Erythroblast (primary cell): ENCODE measurements around the gene FAM227B.
"Not testable (repeated sequence)": the region's sequence is repeated elsewhere in the genome, so short reads cannot be mapped to it uniquely, and the experiment has no call there.

ENCODE experiments used
- DNase-seq, 2 experiments: peaks; one replicate each; lab custom pipeline; 2025; lab: John Stamatoyannopoulos, UW
- GATA1 ChIP-seq: IDR thresholded peaks from 2 replicates; pipeline ENCODE4 v1.6.1; 2011; ENCODE audit warnings: low read depth, mild to moderate bottlenecking, control low read depth, low read length, moderate library complexity
- POLR2A ChIP-seq: IDR thresholded peaks from 2 replicates; pipeline ENCODE4 v1.6.1; 2011; ENCODE audit warnings: mild to moderate bottlenecking, low read length

FAM227B gene

DNA sequence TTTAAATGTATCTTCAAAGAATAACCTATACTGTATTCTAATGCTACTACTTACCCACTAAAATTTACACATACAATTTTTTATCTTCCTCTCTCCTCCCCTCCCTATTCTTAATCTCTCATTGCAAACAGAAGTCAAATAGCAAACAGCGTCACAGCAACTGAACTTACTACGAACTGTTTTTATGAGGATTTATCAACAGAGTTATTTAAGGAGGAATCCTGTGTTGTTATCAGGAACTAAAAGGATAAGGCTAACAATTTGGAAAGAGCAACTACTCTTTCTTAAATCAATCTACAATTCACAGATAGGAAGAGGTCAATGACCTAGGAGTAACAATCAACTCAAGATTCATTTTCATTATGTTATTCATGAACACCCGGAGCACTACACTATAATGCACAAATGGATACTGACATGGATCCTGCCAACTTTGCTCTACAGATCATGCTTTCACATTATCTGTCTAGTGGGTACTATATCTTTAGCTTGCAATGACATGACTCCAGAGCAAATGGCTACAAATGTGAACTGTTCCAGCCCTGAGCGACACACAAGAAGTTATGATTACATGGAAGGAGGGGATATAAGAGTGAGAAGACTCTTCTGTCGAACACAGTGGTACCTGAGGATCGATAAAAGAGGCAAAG lies 196.6 kb downstream of the FAM227B start:
- DNase-seq = no peak
- TF ChIP-seq POLR2A = no peak
- no peak for TF ChIP-seq GATA1

DNA sequence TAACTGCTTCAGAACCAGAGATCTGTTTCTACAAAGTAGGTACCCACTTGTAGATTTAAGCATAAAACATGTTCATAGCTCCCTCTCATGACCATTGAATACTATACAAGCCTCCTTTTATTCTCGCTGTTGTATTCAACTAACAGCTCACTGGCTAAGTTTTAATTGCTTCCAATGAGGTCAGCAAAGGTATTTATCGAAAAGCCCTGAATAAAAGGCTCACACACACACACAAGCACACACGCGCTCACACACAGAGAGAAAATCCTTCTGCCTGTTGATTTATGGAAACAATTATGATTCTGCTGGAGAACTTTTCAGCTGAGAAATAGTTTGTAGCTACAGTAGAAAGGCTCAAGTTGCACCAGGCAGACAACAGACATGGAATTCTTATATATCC lies 197.6 kb downstream of the FAM227B start, which contains the start of gene FGF7:
TSS of gene FGF7 (plus strand) at position 222 of the 400 bp plus-strand sequence. CDS start 1,056 bp downstream, outside the sequence.
- DNase-seq = no peak
- no peak for TF ChIP-seq GATA1
- no peak for TF ChIP-seq POLR2A

DNA sequence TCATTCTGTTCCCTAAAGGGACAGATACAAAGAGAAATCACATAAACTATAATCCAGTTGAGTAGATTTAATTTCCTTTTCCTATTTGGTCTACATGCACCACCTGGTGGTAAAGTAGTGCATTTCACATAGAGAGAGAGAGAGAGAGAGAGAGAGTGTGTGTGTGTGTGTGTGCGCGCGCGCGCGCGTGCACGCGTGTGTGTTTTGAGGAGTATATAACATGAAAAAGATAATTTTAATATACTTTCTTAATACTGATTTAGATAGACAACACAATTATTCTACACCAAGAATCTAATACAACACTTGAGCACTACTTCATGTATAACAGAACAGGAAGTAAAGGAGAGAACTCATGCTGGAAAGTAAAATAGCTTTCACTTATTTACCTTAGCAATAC lies 198.6 kb downstream of the FAM227B start:
- DNase-seq = peak; percentile 69 to 70
- TF ChIP-seq POLR2A (no peak), GATA1 (no peak)

DNA sequence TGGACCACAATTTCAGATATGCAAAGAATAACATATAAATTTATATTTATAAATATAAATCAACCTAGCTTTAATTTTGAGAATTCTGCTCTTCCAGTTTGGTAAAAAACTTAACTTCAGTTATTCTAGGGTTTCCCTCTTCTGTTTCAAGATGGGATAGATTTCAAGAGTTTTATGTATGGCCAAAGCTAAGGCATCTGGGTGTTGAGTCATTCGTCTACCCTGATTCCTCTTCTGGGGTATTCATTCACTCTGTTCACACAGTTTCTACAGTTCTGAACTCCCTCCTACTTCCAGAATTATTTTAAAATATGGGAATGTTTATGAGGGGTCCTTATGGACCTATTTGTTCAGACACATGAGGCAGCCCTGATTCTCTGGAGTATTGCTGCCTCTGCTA lies 201.8 kb downstream of the FAM227B start:
- TF ChIP-seq POLR2A (no peak), GATA1 (no peak)
- DNase-seq = no peak

DNA sequence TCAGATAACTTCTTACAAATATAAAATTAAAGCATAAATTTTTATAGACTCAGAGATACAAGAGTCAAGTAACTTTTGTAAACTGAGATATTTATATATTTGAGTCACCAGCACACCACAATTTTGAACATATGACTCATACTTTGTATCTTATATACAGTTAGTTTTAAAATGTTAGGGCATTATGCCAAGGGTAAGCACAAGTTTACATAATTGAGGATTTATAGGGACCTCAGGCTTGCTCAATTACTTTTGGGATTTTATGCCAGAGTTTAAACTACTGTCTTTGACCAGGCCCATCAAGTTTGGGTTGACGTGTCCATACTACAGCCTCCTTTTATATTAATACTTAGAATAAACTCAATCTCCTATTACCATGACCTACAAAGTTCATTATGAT lies 205.0 kb downstream of the FAM227B start:
- TF ChIP-seq POLR2A = no peak
- no peak for TF ChIP-seq GATA1
- DNase-seq = no peak

DNA sequence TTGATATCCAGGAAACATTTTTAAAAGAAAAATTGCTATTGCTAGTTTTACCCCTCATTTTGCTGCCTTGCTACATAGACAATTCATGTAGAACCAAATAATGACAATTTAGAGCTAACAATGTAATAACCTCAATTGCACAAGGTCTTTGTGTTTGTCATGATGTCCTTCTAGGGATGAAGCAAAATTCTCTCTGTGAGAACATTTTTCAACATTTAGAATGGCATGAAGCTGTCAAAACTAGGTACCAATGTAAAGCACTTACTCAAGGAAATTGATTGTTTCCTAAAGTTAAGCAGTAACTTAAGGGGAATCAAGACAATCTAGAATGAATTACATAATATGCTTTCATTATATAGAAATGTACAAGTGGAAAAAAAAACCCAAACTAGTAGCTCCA lies 205.5 kb downstream of the FAM227B start:
- DNase-seq = no peak
- TF ChIP-seq POLR2A (no peak), GATA1 (no peak)

DNA sequence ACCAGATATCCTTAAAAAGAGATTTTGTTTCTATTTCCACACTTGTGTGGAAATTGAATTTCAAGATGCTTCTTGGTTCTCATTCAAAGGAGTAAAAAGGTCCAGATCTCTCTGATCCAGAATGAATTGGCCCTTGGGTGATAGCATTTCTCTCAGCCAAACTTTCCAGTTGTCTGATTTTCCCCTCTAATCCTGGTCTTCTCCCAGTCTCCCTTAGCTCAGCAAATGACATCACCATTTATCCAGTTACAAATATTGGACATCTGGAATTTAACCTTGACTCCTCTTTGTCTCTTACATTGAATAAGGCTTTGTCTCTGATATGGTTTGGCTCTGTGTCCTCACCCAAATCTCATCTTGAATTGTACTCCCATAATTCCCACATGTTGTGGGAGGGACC lies 207.8 kb downstream of the FAM227B start:
- TF ChIP-seq GATA1 = no peak
- no peak for TF ChIP-seq POLR2A
- DNase-seq = no peak

DNA sequence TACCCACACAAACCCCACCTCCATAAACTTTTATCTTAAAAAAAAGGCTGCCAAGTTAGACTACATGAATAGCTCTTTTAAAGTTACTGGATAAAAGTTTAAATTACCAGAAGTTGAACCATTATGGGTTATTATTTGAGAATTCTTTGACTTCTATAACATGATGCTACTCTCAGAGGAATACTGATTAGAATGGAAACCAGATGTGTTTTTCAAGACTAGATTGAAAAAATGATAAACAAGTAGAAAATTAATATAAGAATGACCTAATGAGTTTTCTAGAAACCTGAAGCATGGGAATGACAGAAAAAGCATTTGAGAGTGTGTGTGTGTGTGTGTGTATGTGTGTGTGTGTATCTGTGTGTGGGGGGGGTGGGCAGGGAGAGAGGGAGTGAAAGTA lies 210.0 kb downstream of the FAM227B start:
- no peak for TF ChIP-seq POLR2A
- DNase-seq = no peak

DNA sequence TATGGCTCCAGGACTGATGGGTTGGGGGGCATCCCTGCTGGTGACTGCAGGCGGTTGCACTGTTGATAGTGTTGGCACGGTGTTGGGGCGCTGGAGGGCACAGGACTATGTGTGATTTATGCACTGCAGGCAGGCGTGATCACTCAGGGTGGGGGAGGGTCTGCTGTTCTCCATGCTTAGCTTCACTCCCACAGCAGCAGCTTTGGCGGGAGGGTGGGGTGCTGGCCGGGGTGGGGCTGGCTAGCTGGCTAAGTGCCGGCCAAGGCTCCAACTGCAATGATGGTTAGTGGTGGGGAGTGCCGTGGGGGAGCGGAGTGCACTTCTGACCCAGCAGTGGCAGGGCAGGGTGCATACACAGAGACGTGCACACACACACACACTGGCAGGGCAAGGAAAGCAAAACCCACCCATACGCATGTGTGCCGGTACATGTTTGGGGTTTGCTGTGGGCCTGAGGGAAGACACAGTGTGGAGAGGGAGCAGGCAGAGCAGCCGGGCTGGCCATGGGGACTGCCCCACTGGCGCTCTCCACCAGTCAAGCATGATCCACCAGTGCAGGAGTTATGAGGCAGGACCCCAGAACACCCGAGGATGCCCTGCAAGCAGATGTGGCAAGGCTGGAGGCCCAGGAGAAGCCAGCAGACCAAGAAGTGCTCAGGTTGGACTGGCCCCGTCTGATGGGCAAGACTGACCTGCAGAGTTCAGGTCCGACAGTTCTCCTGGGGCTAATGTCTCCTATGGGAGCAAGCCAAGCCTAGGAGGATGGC lies 214.1 kb downstream of the FAM227B start:
- DNase-seq = no peak
- TF ChIP-seq POLR2A (no peak), GATA1 (no peak)

DNA sequence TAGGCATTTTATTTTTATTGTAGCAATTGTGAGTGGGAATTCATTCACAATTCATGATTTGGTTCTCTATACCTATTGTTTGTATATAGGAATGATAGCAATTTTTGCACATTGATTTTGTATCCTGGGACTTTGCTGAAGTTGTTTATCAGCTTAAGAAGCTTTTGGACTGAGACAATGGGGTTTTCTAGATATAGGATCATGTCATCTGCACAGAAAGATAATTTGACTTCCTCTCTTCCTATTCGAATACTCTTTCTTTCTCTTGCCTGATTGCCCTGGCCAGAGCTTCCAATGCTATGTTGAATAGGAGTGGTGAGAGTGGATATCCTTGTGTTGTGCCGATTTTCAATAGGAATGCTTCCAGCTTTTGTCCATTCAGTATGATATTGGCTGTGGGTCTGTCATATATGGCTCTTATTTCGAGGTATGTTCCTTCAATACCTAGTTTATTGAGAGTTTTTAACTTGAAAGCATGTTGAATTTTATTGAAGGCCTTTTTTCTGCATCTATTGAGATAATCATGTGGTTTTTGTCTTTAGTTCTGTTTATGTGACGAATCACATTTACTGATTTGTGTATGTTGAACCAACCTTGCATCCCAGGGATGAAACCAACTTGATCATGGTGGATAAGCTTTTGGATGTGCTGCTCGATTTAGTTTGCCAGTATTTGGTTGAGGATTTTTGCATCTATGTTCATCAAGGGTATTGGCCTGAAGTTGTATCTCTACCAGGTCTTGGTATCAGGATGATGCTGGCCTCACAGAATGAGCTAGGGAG lies 217.9 kb downstream of the FAM227B start:
- DNase-seq = not testable (repeated sequence)

DNA sequence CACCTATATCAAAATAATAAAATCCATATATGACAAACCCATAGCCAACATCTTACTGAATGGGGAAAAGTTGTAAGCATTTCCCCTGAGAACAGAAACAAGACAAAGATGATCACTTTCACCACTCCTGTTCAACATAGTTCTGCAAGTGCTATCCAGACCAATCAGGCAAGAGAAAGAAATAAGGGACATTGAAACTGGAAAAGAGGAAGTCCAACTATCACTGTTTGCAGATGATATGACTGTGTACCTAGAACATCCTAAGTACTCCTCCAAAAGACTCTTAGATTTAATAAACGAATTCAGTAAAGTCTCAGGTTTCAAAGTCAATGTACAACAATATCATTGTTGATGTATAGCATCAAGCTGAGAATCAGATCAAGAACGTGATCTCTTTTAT lies 233.1 kb downstream of the FAM227B start:
- TF ChIP-seq POLR2A = no peak
- TF ChIP-seq GATA1 = no peak
- no peak for DNase-seq

DNA sequence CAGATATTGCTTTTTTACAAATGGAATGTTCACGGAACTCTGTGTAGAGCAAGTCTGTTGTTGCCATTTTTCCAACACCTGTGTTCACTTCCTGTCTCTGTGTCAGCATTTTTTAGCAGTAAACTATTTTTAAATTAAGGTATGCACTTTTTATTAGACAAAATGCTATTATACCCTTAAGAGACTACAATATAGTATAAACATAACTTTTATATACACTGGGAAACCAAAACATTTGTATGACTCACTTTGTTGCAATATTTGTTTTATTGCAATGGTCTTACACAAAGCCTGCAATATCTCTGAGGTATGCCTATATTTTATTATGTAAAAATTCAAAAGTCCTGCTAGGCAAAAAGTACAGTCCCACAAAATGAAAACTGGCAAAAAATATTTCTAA lies 237.4 kb downstream of the FAM227B start:
- DNase-seq = no peak
- TF ChIP-seq POLR2A (no peak), GATA1 (no peak)

DNA sequence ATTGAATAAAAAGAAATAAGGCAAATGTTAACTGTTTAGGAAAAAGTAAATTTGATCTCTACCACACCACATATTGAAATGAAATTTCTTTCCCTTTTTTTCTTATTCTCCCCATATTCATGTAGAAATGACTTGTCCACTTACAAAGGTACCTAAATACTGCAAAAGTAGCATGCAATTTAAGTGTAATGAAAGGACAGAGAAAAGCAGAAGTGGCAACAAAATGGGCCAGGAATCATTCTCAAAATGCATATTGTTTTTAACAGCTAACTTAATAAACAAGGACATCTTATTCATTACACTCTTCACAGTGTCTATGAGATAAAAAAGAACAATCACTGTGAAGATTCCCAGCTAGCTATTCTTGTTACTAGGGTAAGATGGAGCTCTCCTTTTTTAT lies 238.2 kb downstream of the FAM227B start:
- DNase-seq = no peak

DNA sequence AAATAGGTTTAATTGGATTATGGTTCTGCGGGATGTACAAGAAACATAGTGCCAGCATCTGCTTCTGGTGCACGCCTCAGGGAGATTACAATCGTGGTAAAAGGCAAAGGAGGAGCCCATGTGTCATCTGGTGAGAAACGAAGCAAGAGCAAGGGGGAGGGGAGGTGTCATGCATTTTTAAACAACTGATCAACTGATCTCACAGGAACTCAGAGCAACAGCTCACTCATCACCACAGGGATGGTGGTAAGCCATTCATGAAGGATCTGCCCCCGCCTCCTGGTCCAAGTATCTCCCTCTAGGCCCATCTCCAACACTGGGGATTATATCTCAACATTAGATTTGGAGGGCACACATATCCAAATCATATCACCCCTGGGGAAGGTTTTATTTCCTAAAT lies 239.7 kb downstream of the FAM227B start:
- no peak for DNase-seq
- TF ChIP-seq POLR2A (no peak), GATA1 (no peak)

More for the DNA sequence above, 238.2 kb downstream of the FAM227B start:
- TF ChIP-seq POLR2A = no peak
- TF ChIP-seq GATA1 = no peak
